PFSK-1 (cell line): ENCODE measurements around the gene POLR2H.

Experiments used
- POLR2AphosphoS5 ChIP-seq: IDR thresholded peaks from 2 replicates; pipeline ENCODE4 v1.6.1; 2012; ENCODE audit warnings: low read depth, mild to moderate bottlenecking, control low read depth, low read length, moderate library complexity
- TF ChIP-seq, protein P1 (sequence below), 2 experiments: IDR thresholded peaks; 2 replicates each; pipeline versions ENCODE4 v1.6.1 to v1.8.0; 2011 to 2012; ENCODE audit warnings: low read depth in 2 of 2, low read length in 2 of 2, control low read depth in 1 of 2, inconsistent platforms in 1 of 2, mild to moderate bottlenecking in 1 of 2, moderate library complexity in 1 of 2; ENCODE audit not compliant: insufficient read depth in 1 of 2

DNA sequence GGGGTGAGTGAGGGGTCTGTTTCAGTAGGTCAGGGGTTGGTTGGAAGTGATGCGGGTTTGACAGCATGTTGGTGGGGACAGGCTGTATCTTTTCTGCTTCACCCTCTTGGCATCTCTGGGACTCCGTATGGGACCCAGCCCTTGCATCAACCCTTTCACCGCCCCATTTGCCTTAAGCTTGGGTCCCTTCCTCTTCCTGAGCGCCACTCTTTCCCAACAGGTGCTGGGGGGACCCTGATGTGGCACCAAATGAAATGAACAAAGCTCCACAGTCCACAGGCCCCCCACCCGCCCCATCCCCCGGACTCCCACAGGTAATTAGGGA lies 46.0 kb upstream of the POLR2H start:
- TF ChIP-seq, protein P1, sequence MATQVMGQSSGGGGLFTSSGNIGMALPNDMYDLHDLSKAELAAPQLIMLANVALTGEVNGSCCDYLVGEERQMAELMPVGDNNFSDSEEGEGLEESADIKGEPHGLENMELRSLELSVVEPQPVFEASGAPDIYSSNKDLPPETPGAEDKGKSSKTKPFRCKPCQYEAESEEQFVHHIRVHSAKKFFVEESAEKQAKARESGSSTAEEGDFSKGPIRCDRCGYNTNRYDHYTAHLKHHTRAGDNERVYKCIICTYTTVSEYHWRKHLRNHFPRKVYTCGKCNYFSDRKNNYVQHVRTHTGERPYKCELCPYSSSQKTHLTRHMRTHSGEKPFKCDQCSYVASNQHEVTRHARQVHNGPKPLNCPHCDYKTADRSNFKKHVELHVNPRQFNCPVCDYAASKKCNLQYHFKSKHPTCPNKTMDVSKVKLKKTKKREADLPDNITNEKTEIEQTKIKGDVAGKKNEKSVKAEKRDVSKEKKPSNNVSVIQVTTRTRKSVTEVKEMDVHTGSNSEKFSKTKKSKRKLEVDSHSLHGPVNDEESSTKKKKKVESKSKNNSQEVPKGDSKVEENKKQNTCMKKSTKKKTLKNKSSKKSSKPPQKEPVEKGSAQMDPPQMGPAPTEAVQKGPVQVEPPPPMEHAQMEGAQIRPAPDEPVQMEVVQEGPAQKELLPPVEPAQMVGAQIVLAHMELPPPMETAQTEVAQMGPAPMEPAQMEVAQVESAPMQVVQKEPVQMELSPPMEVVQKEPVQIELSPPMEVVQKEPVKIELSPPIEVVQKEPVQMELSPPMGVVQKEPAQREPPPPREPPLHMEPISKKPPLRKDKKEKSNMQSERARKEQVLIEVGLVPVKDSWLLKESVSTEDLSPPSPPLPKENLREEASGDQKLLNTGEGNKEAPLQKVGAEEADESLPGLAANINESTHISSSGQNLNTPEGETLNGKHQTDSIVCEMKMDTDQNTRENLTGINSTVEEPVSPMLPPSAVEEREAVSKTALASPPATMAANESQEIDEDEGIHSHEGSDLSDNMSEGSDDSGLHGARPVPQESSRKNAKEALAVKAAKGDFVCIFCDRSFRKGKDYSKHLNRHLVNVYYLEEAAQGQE (IDR thresholded peaks at IDR 0.05; ENCODE audit: insufficient read depth in 1 of 2, low read depth in 2 of 2, low read length in 2 of 2), result no peak
- no peak for TF ChIP-seq POLR2AphosphoS5
